H1 (cell line): ENCODE measurements around the gene SLC19A1. TPM values are rescaled to one million over a fixed set of nuclear protein-coding genes. Genes with fewer than 3 reads are reported as not detected.
A peak's percentile ranks its signal among the peaks of the same experiment; 100 is the strongest.

Experiments
- CTCF ChIA-PET: fragments of 300-600 bp; sonication (Branson Sonifier 250); formaldehyde crosslinking; loops from one replicate; lab custom pipeline; 2021; ENCODE audit not compliant: partially characterized antibody; lab: Charles Lee
- POLR2A ChIA-PET: fragments of 300-600 bp; sonication (Branson Sonifier 250); formaldehyde crosslinking; loops from one replicate; lab custom pipeline; 2021; ENCODE audit warnings: inconsistent platforms; ENCODE audit not compliant: partially characterized antibody; lab: Charles Lee
- DNase-seq, 2 experiments: peaks; one replicate each; pipeline versions ENCODE4 v3.0.0 to v3.0.0-alpha.2; 2010 to 2022; ENCODE audit warnings: low spot score in 2 of 2, low read depth in 1 of 2, mixed read lengths in 1 of 2
- FAIRE-seq: peaks from 2 replicates; lab custom pipeline; 2011; peaks lifted over from hg19 to GRCh38; lab: Jason Lieb, UNC
- H2AFZ ChIP-seq: 2 replicates; pipeline ENCODE4 v1.8.1; 2012; ENCODE audit warnings: low read length, inconsistent platforms
- H2AK5ac ChIP-seq: 2 replicates; pipeline ENCODE4 v1.6.1; 2013; ENCODE audit warnings: low read depth, low read length
- H2BK120ac ChIP-seq: replicated peaks from 2 replicates; pipeline ENCODE3; 2013; ENCODE audit warnings: low read depth, low read length, inconsistent platforms
- H2BK12ac ChIP-seq: 2 replicates; pipeline ENCODE4 v1.6.1; 2013; ENCODE audit warnings: low read depth, low read length
- H2BK15ac ChIP-seq: 2 replicates; pipeline ENCODE4 v1.6.1; 2013; ENCODE audit warnings: low read length
- H2BK20ac ChIP-seq: 2 replicates; pipeline ENCODE4 v1.6.1; 2013; ENCODE audit warnings: low read length
- H2BK5ac ChIP-seq: 2 replicates; pipeline ENCODE4 v1.6.1; 2013; ENCODE audit warnings: low read depth, low read length
- H3K14ac ChIP-seq: 2 replicates; pipeline ENCODE4 v1.6.1; 2013; ENCODE audit warnings: inconsistent platforms; ENCODE audit not compliant: insufficient read length
- H3K18ac ChIP-seq: 2 replicates; pipeline ENCODE4 v1.6.1; 2013; ENCODE audit warnings: low read length; ENCODE audit errors: extremely low read depth
- H3K23ac ChIP-seq: 2 replicates; pipeline ENCODE4 v1.6.1; 2013; ENCODE audit warnings: inconsistent platforms; ENCODE audit not compliant: insufficient read length
- H3K23me2 ChIP-seq: 2 replicates; pipeline ENCODE4 v1.6.1; 2013; ENCODE audit warnings: low read depth, low read length
- H3K27ac ChIP-seq: 2 replicates; pipeline ENCODE4 v1.6.1; 2011; ENCODE audit warnings: low read depth, low read length, inconsistent platforms
- H3K27me3 ChIP-seq, 4 experiments: replicated peaks in 1 of 4; 1 replicate in 1 of 4; 2 replicates in 3 of 4; pipeline versions ENCODE4 v1.6.1 to v1.8.1; 2011 to 2013; ENCODE audit warnings: low read length in 3 of 4, mild to moderate bottlenecking in 3 of 4, inconsistent platforms in 2 of 4, mixed read lengths in 2 of 4, moderate library complexity in 1 of 4; ENCODE audit not compliant: control insufficient read depth in 3 of 4, insufficient read depth in 3 of 4; ENCODE audit errors: extremely low read depth in 1 of 4
- H3K36me3 ChIP-seq, 4 experiments: 2 replicates each; pipeline versions ENCODE4 v1.6.1 to v1.8.1; 2011 to 2013; ENCODE audit warnings: mild to moderate bottlenecking in 4 of 4, low read length in 3 of 4, moderate library complexity in 2 of 4, control low read depth in 1 of 4, inconsistent platforms in 1 of 4; ENCODE audit not compliant: insufficient read depth in 4 of 4, control insufficient read depth in 2 of 4
- H3K4ac ChIP-seq: replicated peaks from 2 replicates; pipeline ENCODE3; 2013; ENCODE audit warnings: low read length, low read depth, mixed read lengths, inconsistent platforms; ENCODE audit not compliant: insufficient read length
- H3K4me1 ChIP-seq, 4 experiments: replicated peaks in 1 of 4; 1 replicate in 1 of 4; 2 replicates in 3 of 4; pipeline versions ENCODE4 v1.6.1 to v1.8.1; 2011 to 2013; ENCODE audit warnings: low read length in 3 of 4, inconsistent platforms in 2 of 4, mixed read lengths in 1 of 4; ENCODE audit not compliant: insufficient read depth in 4 of 4, control insufficient read depth in 3 of 4
- H3K4me2 ChIP-seq, 2 experiments: 2 replicates each; pipeline versions ENCODE4 v1.6.1 to v1.8.1; 2011 to 2013; ENCODE audit warnings: low read depth in 2 of 2, low read length in 2 of 2, control low read depth in 1 of 2, inconsistent platforms in 1 of 2, mild to moderate bottlenecking in 1 of 2; ENCODE audit not compliant: insufficient read depth in 1 of 2
- H3K4me3 ChIP-seq, 4 experiments: fragments of 200-600, 300-600 bp in 1 of 4; sonication (generic), shearing (Covaris generic), sonication (Bioruptor Twin) in 1 of 4; 2 replicates each; pipeline versions ENCODE4 v1.5.1 to v1.8.1; 2011 to 2016; ENCODE audit warnings: low read length in 4 of 4, low read depth in 3 of 4, control low read depth in 2 of 4, inconsistent platforms in 2 of 4, mild to moderate bottlenecking in 2 of 4, mixed read lengths in 1 of 4, moderate library complexity in 1 of 4; ENCODE audit not compliant: insufficient read depth in 2 of 4; ENCODE audit errors: extremely low read depth in 1 of 4
- H3K56ac ChIP-seq: replicated peaks from 2 replicates; pipeline ENCODE3; 2013; ENCODE audit warnings: low read depth, mild to moderate bottlenecking, mixed read lengths, low read length, inconsistent platforms; ENCODE audit not compliant: insufficient read length
- H3K79me1 ChIP-seq: 2 replicates; pipeline ENCODE4 v1.6.1; 2013; ENCODE audit warnings: low read depth, low read length, control low read depth
- H3K79me2 ChIP-seq, 2 experiments: 2 replicates each; pipeline versions ENCODE4 v1.6.1 to v1.8.1; 2012 to 2013; ENCODE audit warnings: low read length in 2 of 2, mild to moderate bottlenecking in 2 of 2, inconsistent platforms in 1 of 2; ENCODE audit not compliant: insufficient read depth in 2 of 2, control insufficient read depth in 1 of 2
- H3K9ac ChIP-seq, 4 experiments: replicated peaks in 1 of 4; 1 replicate in 1 of 4; 2 replicates in 3 of 4; pipeline versions ENCODE4 v1.6.1 to v1.8.1; 2011 to 2013; ENCODE audit warnings: low read depth in 3 of 4, low read length in 3 of 4, control low read depth in 2 of 4, mild to moderate bottlenecking in 2 of 4, moderate library complexity in 2 of 4, inconsistent platforms in 1 of 4; ENCODE audit errors: extremely low read depth in 1 of 4
- H3K9me3 ChIP-seq, 2 experiments: 2 replicates each; pipeline versions ENCODE4 v1.6.1 to v1.8.1; 2012 to 2013; ENCODE audit warnings: mild to moderate bottlenecking in 2 of 2, moderate library complexity in 2 of 2, control low read depth in 1 of 2, inconsistent platforms in 1 of 2, low read depth in 1 of 2, low read length in 1 of 2, mixed read lengths in 1 of 2; ENCODE audit not compliant: insufficient read depth in 2 of 2
- H4K20me1 ChIP-seq, 2 experiments: replicated peaks in 1 of 2; 2 replicates each; pipeline versions ENCODE3 to v1.8.1; 2011 to 2013; ENCODE audit warnings: inconsistent platforms in 2 of 2, low read length in 2 of 2, mild to moderate bottlenecking in 1 of 2; ENCODE audit not compliant: insufficient read depth in 2 of 2, control insufficient read depth in 1 of 2
- H4K5ac ChIP-seq: 2 replicates; pipeline ENCODE4 v1.6.1; 2013; ENCODE audit warnings: low read length, low read depth, mixed read lengths, inconsistent platforms; ENCODE audit not compliant: insufficient read length
- H4K8ac ChIP-seq: 2 replicates; pipeline ENCODE4 v1.8.0; 2013; ENCODE audit warnings: mild to moderate bottlenecking, moderate library complexity, low read length, inconsistent platforms; ENCODE audit not compliant: insufficient read depth; ENCODE audit errors: extremely low read depth
- H4K91ac ChIP-seq: replicated peaks from 2 replicates; pipeline ENCODE3; 2013; ENCODE audit warnings: low read length, mixed read lengths, inconsistent platforms; ENCODE audit not compliant: insufficient read length
- BACH1 ChIP-seq: IDR thresholded peaks from 2 replicates; pipeline ENCODE4 v1.6.1; 2012; ENCODE audit warnings: low read length, improper control_type of control experiment
- BCL11A ChIP-seq, 2 experiments: IDR thresholded peaks; one replicate each; pipeline ENCODE4 v1.6.1; 2011; ENCODE audit warnings: low read depth in 2 of 2, low read length in 2 of 2, mild to moderate bottlenecking in 2 of 2
- CBX5 ChIP-seq: fragments of 300-800, 300-1000 bp; sonication (generic); IDR thresholded peaks from 2 replicates; pipeline ENCODE4 v1.7.1; 2016; ENCODE audit warnings: antibody characterized with exemption, low read length, low read depth
- CHD2 ChIP-seq: IDR thresholded peaks from 2 replicates; pipeline ENCODE4 v1.6.1; 2012; ENCODE audit warnings: low read length, improper control_type of control experiment
- TBP ChIP-seq: IDR thresholded peaks from 2 replicates; pipeline ENCODE4 v1.6.1; 2011; ENCODE audit warnings: low read depth, low read length, improper control_type of control experiment
- YY1 ChIP-seq: IDR thresholded peaks from 2 replicates; pipeline ENCODE4 v1.6.1; 2011; ENCODE audit warnings: low read depth, mild to moderate bottlenecking, low read length
- WGBS, 2 experiments: shearing (Covaris generic) in 1 of 2; methylation state at CpG; one replicate each; pipeline versions ENCODE4 v1.1.6 to v1.1.7; 2013 to 2015; ENCODE audit warnings: low lambda C conversion rate in 2 of 2, mixed read lengths in 2 of 2, inconsistent platforms in 1 of 2, low coverage in 1 of 2, missing lambda C conversion rate in 1 of 2; ENCODE audit not compliant: insufficient replicate concordance in 2 of 2, insufficient coverage in 1 of 2, insufficient read length in 1 of 2; ENCODE audit errors: extremely low coverage in 1 of 2, missing lambda C conversion rate in 1 of 2; 5-methylcytosine and 5-hydroxymethylcytosine counted together
- polyA plus RNA-seq, 7 experiments: library from polyadenylated mRNA; depleted of rRNA in 3 of 7; stranded (reverse) in 5 of 7; unstranded in 2 of 7; fragments of >200 nt in 5 of 7; fragments of 200-250 nt in 2 of 7; gene quantifications; 1 replicate in 5 of 7; 2 replicates in 1 of 7; 4 replicates in 1 of 7; pipeline versions ENCODE4 v1.2.1 to v1.2.3, GENCODE V29; 2011 to 2013; ENCODE audit warnings: missing spikeins in 2 of 7, mixed read lengths in 2 of 7
- total RNA-seq: library from RNA; stranded (reverse); fragmentation: NEBNext Ultra II Directional; extraction: Animal tissue kit (Norgen Biotek cat#: 25700); gene quantifications from 2 replicates; pipeline ENCODE4 v1.2.1, GENCODE V29; 2021

Gene SLC19A1
- total and polyA plus RNA-seq, 2 of the 8 experiments (the other 6 are each of a cell fraction or from before 2014, with no cell fraction given) = 31.6 to 43.8 TPM

- H2BK20ac ChIP-seq = no peak overlapping the region
- WGBS, 2 experiments = 87% methylated on average over 28 of the region's 33 CpGs; no CpG with 5 or more reads in 1 of the 2 experiments
- no peak overlapping the region for H2BK15ac ChIP-seq
- H3K36me3 ChIP-seq = no peaks in the 10 kb centered on the region
- no peak overlapping the region for H2AFZ ChIP-seq
- H4K8ac ChIP-seq = peak overlapping the region; percentile 72
- no peak overlapping the region; the same call in 1 of the 2 replicates for H3K18ac ChIP-seq
- no peak overlapping the region for H3K56ac ChIP-seq
- TF ChIP-seq BCL11A (IDR thresholded peaks at IDR 0.05; ENCODE audit: low read depth in 2 of 2, low read length in 2 of 2) = no peak
- no peak for TF ChIP-seq TBP
- TF ChIP-seq CHD2 = no peak
- TF ChIP-seq BACH1 = no peak
- no peak for TF ChIP-seq YY1
- TF ChIP-seq CBX5 = no peak
- H3K9me3 ChIP-seq = no peaks in the 10 kb centered on the region
- H2AK5ac ChIP-seq = no peak overlapping the region
- H4K5ac ChIP-seq = no peak overlapping the region
- no peak overlapping the region for H2BK5ac ChIP-seq
- H3K14ac ChIP-seq = no peak overlapping the region
- no peak overlapping the region for H3K9ac ChIP-seq
- H3K79me1 ChIP-seq = no peaks in the 10 kb centered on the region
- H4K91ac ChIP-seq = no peak overlapping the region
- peaks cover 0 to 11% (median 2%) of the 10 kb centered on the region in 4 experiments; a peak in 6 of 7 replicates for H3K4me1 ChIP-seq
- no peak overlapping the region for H3K4ac ChIP-seq
- DNase-seq = no peak
- POLR2A ChIA-PET = interaction anchor here (0.7 to 1.2 kb wide), 6 partner anchors 14 to 45 kb away, joined by 3 to 4 read pairs (median 3); partner anchors contain the start of gene SLC19A1
- H3K23ac ChIP-seq = no peak overlapping the region
- peaks cover 2% of the 10 kb centered on the region; the same call in 1 of the 2 replicates for H3K23me2 ChIP-seq
- no peak overlapping the region for H2BK12ac ChIP-seq
- H3K27me3 ChIP-seq = no peaks in the 10 kb centered on the region; a peak in 1 of 7 replicates
- no peak overlapping the region for H3K27ac ChIP-seq
- no peak overlapping the region for H3K4me2 ChIP-seq
- peaks cover 0 to 2% of the 10 kb centered on the region in 2 experiments for H4K20me1 ChIP-seq
- CTCF ChIA-PET = interaction anchor here (0.5 to 3.6 kb wide), 28 partner anchors 13 to 1882 kb away, joined by 3 to 37 read pairs (median 4); no protein-coding TSS in a partner anchor
- no peak overlapping the region for H2BK120ac ChIP-seq
- no peaks in the 10 kb centered on the region for H3K79me2 ChIP-seq
- H3K4me3 ChIP-seq = no peak overlapping the region
- FAIRE-seq = no peak
Observed at GRCh38 chr21:45556645-45557615, 14.7 kb upstream of the SLC19A1 start.
